ENCODE results near the gene IL23R. TPM values are rescaled to one million over a fixed set of nuclear protein-coding genes. Genes with fewer than 3 reads are reported as not detected.

Gene IL23R
- total RNA-seq, 4 donors from 2014 or later, result not detected

DNA sequence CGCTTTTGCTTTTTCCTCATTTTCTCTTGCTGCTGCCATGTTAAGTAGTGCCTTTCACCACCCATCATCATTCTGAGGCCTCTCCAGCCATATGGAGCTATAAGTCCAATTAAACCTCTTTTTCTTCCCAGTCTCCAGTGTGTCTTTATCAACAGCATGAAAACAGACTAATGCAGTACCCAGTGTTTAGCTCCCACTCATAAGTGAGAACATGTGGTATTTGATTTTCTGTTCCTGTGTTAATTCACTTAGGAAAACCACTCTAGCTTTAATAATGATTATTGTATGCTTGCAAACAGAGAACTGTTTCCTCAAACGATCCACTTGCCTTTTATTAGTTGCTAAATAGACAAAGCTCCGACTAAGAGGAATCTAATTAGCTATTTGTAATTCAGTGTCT is 43.3 kb downstream of the IL23R start:
- TF ChIP-seq POLR2A (IDR thresholded peaks at IDR 0.05), result no peak
- TF ChIP-seq, protein P1, sequence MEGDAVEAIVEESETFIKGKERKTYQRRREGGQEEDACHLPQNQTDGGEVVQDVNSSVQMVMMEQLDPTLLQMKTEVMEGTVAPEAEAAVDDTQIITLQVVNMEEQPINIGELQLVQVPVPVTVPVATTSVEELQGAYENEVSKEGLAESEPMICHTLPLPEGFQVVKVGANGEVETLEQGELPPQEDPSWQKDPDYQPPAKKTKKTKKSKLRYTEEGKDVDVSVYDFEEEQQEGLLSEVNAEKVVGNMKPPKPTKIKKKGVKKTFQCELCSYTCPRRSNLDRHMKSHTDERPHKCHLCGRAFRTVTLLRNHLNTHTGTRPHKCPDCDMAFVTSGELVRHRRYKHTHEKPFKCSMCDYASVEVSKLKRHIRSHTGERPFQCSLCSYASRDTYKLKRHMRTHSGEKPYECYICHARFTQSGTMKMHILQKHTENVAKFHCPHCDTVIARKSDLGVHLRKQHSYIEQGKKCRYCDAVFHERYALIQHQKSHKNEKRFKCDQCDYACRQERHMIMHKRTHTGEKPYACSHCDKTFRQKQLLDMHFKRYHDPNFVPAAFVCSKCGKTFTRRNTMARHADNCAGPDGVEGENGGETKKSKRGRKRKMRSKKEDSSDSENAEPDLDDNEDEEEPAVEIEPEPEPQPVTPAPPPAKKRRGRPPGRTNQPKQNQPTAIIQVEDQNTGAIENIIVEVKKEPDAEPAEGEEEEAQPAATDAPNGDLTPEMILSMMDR (IDR thresholded peaks at IDR 0.05), result no peak
- intact Hi-C loops (cut with DNase I), result no loop called here
- H3K27ac ChIP-seq, result no peak overlapping the region
- DNase-seq, result no peak
- no peaks in the 10 kb centered on the region for H3K27me3 ChIP-seq
- H3K9me3 ChIP-seq, result no peaks in the 10 kb centered on the region
- WGBS, 2 donors, result 78 to 81% methylated on average over 3 of the region's 3 CpGs
- no peak overlapping the region for H3K4me3 ChIP-seq (replicated peaks in 1 of 3)
- H3K36me3 ChIP-seq, result no peaks in the 10 kb centered on the region
- no peaks in the 10 kb centered on the region for H3K4me1 ChIP-seq

- Histone ChIP-seq H3K4me3 (replicated peaks in 1 of 3) (no peak overlapping the region), H3K36me3 (no peaks in the 10 kb centered on the region), H3K27me3 (no peaks in the 10 kb centered on the region), H3K4me1 (no peaks in the 10 kb centered on the region), H3K9me3 (no peaks in the 10 kb centered on the region), H3K27ac (no peak overlapping the region)
- TF ChIP-seq POLR2A (IDR thresholded peaks at IDR 0.05), result no peak
- TF ChIP-seq, protein P1 (IDR thresholded peaks at IDR 0.05), result peak in 3 of 6 experiments; percentile 35 to 57 (median 46)
- DNase-seq, result peak; percentile 21 to 25
- WGBS, 2 donors, result 52 to 62% methylated on average over 4 of the region's 4 CpGs
- intact Hi-C loops (cut with DNase I), result loop anchor here (10.0 kb wide), 1 partner anchor 293 kb away; no protein-coding TSS in a partner anchor
These were observed 45.6 kb downstream of the IL23R start for GRCh38 chr1:67211589-67212563.

- TF ChIP-seq, protein P1 (IDR thresholded peaks at IDR 0.05), result peak in 1 of 6 experiments; percentile 38
- no peak for TF ChIP-seq POLR2A (IDR thresholded peaks at IDR 0.05)
- intact Hi-C loops (cut with DNase I), result loop anchor here (10.0 kb wide), 1 partner anchor 292 kb away; no protein-coding TSS in a partner anchor
These were observed 46.9 kb downstream of the IL23R start for GRCh38 chr1:67213164-67213563.

DNA sequence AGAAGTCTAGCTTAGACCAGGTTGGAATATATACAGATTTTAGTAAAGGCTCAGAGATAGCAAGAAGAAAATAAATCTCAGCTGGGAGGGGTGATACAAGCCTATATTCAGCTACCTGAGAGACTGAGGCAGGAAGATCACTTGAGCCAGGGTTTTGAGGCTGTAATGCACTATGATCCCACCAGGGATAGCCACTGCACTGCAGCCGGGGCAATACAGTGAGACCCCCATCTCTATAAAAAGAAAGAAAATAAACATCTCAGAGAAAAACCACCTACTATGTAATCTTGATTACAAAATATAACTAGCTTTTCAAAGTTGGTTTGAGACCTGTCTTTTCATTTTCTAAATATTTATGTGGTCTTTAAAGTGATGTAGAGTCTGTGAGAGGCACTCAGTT is 47.7 kb downstream of the IL23R start:
- intact Hi-C loops (cut with DNase I), result loop anchor here (10.0 kb wide), 1 partner anchor 291 kb away; no protein-coding TSS in a partner anchor
- Histone ChIP-seq H3K9me3 (no peaks in the 10 kb centered on the region), H3K36me3 (no peaks in the 10 kb centered on the region), H3K4me3 (replicated peaks in 1 of 3) (no peak overlapping the region), H3K4me1 (no peaks in the 10 kb centered on the region), H3K27ac (no peak overlapping the region), H3K27me3 (no peaks in the 10 kb centered on the region)
- TF ChIP-seq, protein P1 (IDR thresholded peaks at IDR 0.05), result no peak
- TF ChIP-seq POLR2A (IDR thresholded peaks at IDR 0.05), result no peak
- no peak for DNase-seq
- WGBS, 2 donors, result 94 to 97% methylated on average over 1 of the region's 1 CpG

More at GRCh38 chr1:67213164-67213563, 46.9 kb downstream of the IL23R start:
- no peaks in the 10 kb centered on the region for H3K36me3 ChIP-seq
- H3K27me3 ChIP-seq, result no peaks in the 10 kb centered on the region
- no peak overlapping the region for H3K4me3 ChIP-seq (replicated peaks in 1 of 3)
- DNase-seq, result no peak
- H3K9me3 ChIP-seq, result no peaks in the 10 kb centered on the region
- WGBS, 2 donors, result 61 to 71% methylated on average over 3 of the region's 3 CpGs
- H3K27ac ChIP-seq, result no peak overlapping the region
- H3K4me1 ChIP-seq, result no peaks in the 10 kb centered on the region
